GM12878 (cell line): ENCODE data around the gene POU2F3. TPM values are rescaled to one million over a fixed set of nuclear protein-coding genes. Genes with fewer than 3 reads are reported as not detected.
A peak's percentile ranks its signal among the peaks of the same experiment; 100 is the strongest.

Experiments used
- ATAC-seq: fragments of 200-7000 bp; cut with Tn5 transposase; 3 replicates; pipeline ENCODE4 v1.9.1; 2020; ENCODE audit warnings: mild to moderate bottlenecking, moderate library complexity
- BruUV-seq: library from RNA; stranded (reverse); fragments of 400-500 nt; replicated peaks from 2 replicates; lab custom pipeline; 2021; lab: Mats Ljungman, UMichigan
- CTCF ChIA-PET: fragments of 300-600 bp; sonication (Branson Sonifier 250); formaldehyde crosslinking; extraction: SDS; loops from one replicate; lab custom pipeline; 2021; ENCODE audit warnings: inconsistent platforms; lab: Yijun Ruan, JAX
- POLR2A ChIA-PET: fragments of 350-600 bp; formaldehyde crosslinking; extraction: SDS; loops from one replicate; lab custom pipeline; 2021; ENCODE audit warnings: inconsistent platforms; lab: Charles Lee
- RAD21 ChIA-PET: fragments of 300-600 bp; sonication (Branson Sonifier 250); formaldehyde crosslinking; loops from one replicate; lab custom pipeline; 2023; ENCODE audit warnings: antibody characterized with exemption; ENCODE audit not compliant: unreplicated experiment; lab: Charles Lee
- SMC1A ChIA-PET: fragments of 300-600 bp; sonication (Branson Sonifier 250); formaldehyde crosslinking; loops from one replicate; lab custom pipeline; 2023; ENCODE audit not compliant: unreplicated experiment, uncharacterized antibody; lab: Charles Lee
- DNase-seq: peaks from one replicate; pipeline ENCODE4 v3.0.0-alpha.2; 2011; ENCODE audit warnings: low read depth, low spot score
- FAIRE-seq: peaks from 3 replicates; lab custom pipeline; 2011; peaks lifted over from hg19 to GRCh38; lab: Jason Lieb, UNC
- H2AFZ ChIP-seq: 2 replicates; pipeline ENCODE4 v1.6.0; 2011; ENCODE audit warnings: low read depth, low read length, control low read depth; ENCODE audit not compliant: control insufficient read depth
- H3K27ac ChIP-seq: 2 replicates; pipeline ENCODE4 v1.5.1; 2011; ENCODE audit warnings: control low read depth; ENCODE audit not compliant: control insufficient read depth, insufficient read depth
- H3K27me3 ChIP-seq, 2 experiments: replicated peaks in 1 of 2; 2 replicates each; pipeline versions ENCODE4 v1.6.0 to v1.6.1; 2011; ENCODE audit warnings: low read length in 1 of 2; ENCODE audit not compliant: control insufficient read depth in 2 of 2, insufficient read depth in 2 of 2
- H3K36me3 ChIP-seq, 2 experiments: 2 replicates each; pipeline ENCODE4 v1.5.1; 2011; ENCODE audit warnings: low read length in 1 of 2; ENCODE audit not compliant: control insufficient read depth in 2 of 2, insufficient read depth in 2 of 2
- H3K4me1 ChIP-seq: 2 replicates; pipeline ENCODE4 v1.6.1; 2011; ENCODE audit warnings: mild to moderate bottlenecking, low read length, moderate library complexity, mixed read lengths; ENCODE audit not compliant: control insufficient read depth, insufficient read depth
- H3K4me2 ChIP-seq: 2 replicates; pipeline ENCODE4 v1.6.0; 2011; ENCODE audit warnings: control low read depth; ENCODE audit not compliant: control insufficient read depth, insufficient read depth
- H3K4me3 ChIP-seq: fragments of 200-600 bp; sonication (generic); 2 replicates; pipeline ENCODE4 v1.5.1; 2016
- H3K79me2 ChIP-seq: 2 replicates; pipeline ENCODE4 v1.6.0; 2011; ENCODE audit warnings: low read length; ENCODE audit not compliant: control insufficient read depth, insufficient read depth
- H3K9ac ChIP-seq: 2 replicates; pipeline ENCODE4 v1.8.0; 2011; ENCODE audit warnings: low read length, control low read depth, mixed read lengths; ENCODE audit not compliant: control insufficient read depth, insufficient read depth
- H3K9me3 ChIP-seq: replicated peaks from 3 replicates; pipeline ENCODE4 v1.5.1; 2011; ENCODE audit warnings: mild to moderate bottlenecking, low read length; ENCODE audit not compliant: control insufficient read depth, insufficient read depth
- H4K20me1 ChIP-seq: 2 replicates; pipeline ENCODE4 v1.6.0; 2011; ENCODE audit not compliant: control insufficient read depth, insufficient read depth
- ATF7 ChIP-seq: fragments of 450-650 bp; IDR thresholded peaks from 2 replicates; pipeline ENCODE4 v1.6.1; 2016; ENCODE audit warnings: low read depth, mild to moderate bottlenecking
- BACH1 ChIP-seq: fragments of 450-650 bp; IDR thresholded peaks from 2 replicates; pipeline ENCODE4 v1.6.1; 2017; ENCODE audit warnings: mild to moderate bottlenecking, borderline replicate concordance
- BCL11A ChIP-seq: IDR thresholded peaks from 2 replicates; pipeline ENCODE4 v1.6.1; 2011; ENCODE audit warnings: low read depth, low read length
- BHLHE40 ChIP-seq, 2 experiments: fragments of 450-650 bp in 1 of 2; IDR thresholded peaks; 2 replicates each; pipeline ENCODE4 v1.6.1; 2011 to 2017; ENCODE audit warnings: low read depth in 2 of 2, borderline replicate concordance in 1 of 2, improper control_type of control experiment in 1 of 2, low read length in 1 of 2, mild to moderate bottlenecking in 1 of 2
- CEBPB ChIP-seq, 2 experiments: fragments of 150-350 bp in 1 of 2; IDR thresholded peaks; 2 replicates each; pipeline ENCODE4 v1.6.1; 2012 to 2014; ENCODE audit warnings: low read depth in 2 of 2, low read length in 2 of 2, borderline replicate concordance in 1 of 2, inconsistent platforms in 1 of 2
- CREB1 ChIP-seq: IDR thresholded peaks from 2 replicates; pipeline ENCODE4 v1.6.1; 2012; ENCODE audit warnings: low read depth, mild to moderate bottlenecking, inconsistent platforms
- DPF2 ChIP-seq: fragments of 450-650 bp; IDR thresholded peaks from 2 replicates; pipeline ENCODE4 v1.6.1; 2017; ENCODE audit warnings: mild to moderate bottlenecking
- EGR1 ChIP-seq, 2 experiments: IDR thresholded peaks; 1 replicate in 1 of 2; 2 replicates in 1 of 2; pipeline ENCODE4 v1.6.1; 2011 to 2012; ENCODE audit warnings: low read depth in 2 of 2, low read length in 2 of 2, borderline replicate concordance in 1 of 2, mild to moderate bottlenecking in 1 of 2, moderate library complexity in 1 of 2
- GATAD2B ChIP-seq: fragments of 450-650 bp; conservative IDR thresholded peaks from 2 replicates; pipeline ENCODE4 v1.6.1; 2017; ENCODE audit warnings: low read depth, mild to moderate bottlenecking, moderate library complexity
- IKZF1 ChIP-seq: fragments of 450-650 bp; conservative IDR thresholded peaks from 2 replicates; pipeline ENCODE4 v1.6.1; 2017; ENCODE audit warnings: antibody characterized with exemption, mild to moderate bottlenecking
- IRF4 ChIP-seq: IDR thresholded peaks from 2 replicates; pipeline ENCODE4 v1.6.1; 2011; ENCODE audit warnings: low read depth, low read length
- LARP7 ChIP-seq: fragments of 450-650 bp; IDR thresholded peaks from 2 replicates; pipeline ENCODE4 v1.6.1; 2017; ENCODE audit warnings: mild to moderate bottlenecking
- MAX ChIP-seq: IDR thresholded peaks from 2 replicates; pipeline ENCODE4 v1.6.1; 2012; ENCODE audit warnings: low read depth, low read length, improper control_type of control experiment
- NFXL1 ChIP-seq: fragments of 450-650 bp; IDR thresholded peaks from 2 replicates; pipeline ENCODE4 v1.6.1; 2017; ENCODE audit warnings: antibody characterized with exemption, mild to moderate bottlenecking, borderline replicate concordance
- NKRF ChIP-seq: fragments of 450-650 bp; conservative IDR thresholded peaks from 2 replicates; pipeline ENCODE4 v1.6.1; 2017; ENCODE audit warnings: mild to moderate bottlenecking, moderate library complexity
- RB1 ChIP-seq: fragments of 450-650 bp; formaldehyde crosslinking; IDR thresholded peaks from 2 replicates; pipeline ENCODE4 v1.6.1; 2017; ENCODE audit warnings: mild to moderate bottlenecking, borderline replicate concordance
- SMAD1 ChIP-seq: fragments of 450-650 bp; IDR thresholded peaks from 2 replicates; pipeline ENCODE4 v1.6.1; 2018; ENCODE audit warnings: mild to moderate bottlenecking, low read depth; ENCODE audit not compliant: partially characterized antibody
- SMARCA5 ChIP-seq: fragments of 450-650 bp; IDR thresholded peaks from 2 replicates; pipeline ENCODE4 v1.6.1; 2017; ENCODE audit warnings: mild to moderate bottlenecking
- TCF7 ChIP-seq: IDR thresholded peaks from 2 replicates; pipeline ENCODE4 v1.6.1; 2014; ENCODE audit warnings: antibody characterized with exemption, borderline replicate concordance
- ZNF207 ChIP-seq: fragments of 450-650 bp; IDR thresholded peaks from 2 replicates; pipeline ENCODE4 v1.6.1; 2014; ENCODE audit warnings: antibody characterized with exemption, mild to moderate bottlenecking, borderline replicate concordance
- ZNF217 ChIP-seq: fragments of 450-650 bp; IDR thresholded peaks from 2 replicates; pipeline ENCODE4 v1.6.1; 2017; ENCODE audit warnings: antibody characterized with exemption, mild to moderate bottlenecking
- ZNF384 ChIP-seq: IDR thresholded peaks from 2 replicates; pipeline ENCODE4 v1.6.1; 2012; ENCODE audit warnings: low read depth, mild to moderate bottlenecking, low read length, improper control_type of control experiment, borderline replicate concordance
- WGBS: methylation state at CpG from one replicate; pipeline ENCODE4 v1.1.6; 2016; ENCODE audit warnings: low lambda C conversion rate; ENCODE audit not compliant: insufficient replicate concordance, insufficient coverage; ENCODE audit errors: missing lambda C conversion rate; 5-methylcytosine and 5-hydroxymethylcytosine counted together
- in situ Hi-C: fragments of 300-500 bp; cut with MboI; formaldehyde crosslinking; loops from 9 replicates; pipeline ENCODE4 v1.14.3; 2018; ENCODE audit warnings: mixed read lengths
- intact Hi-C: fragments of 100-400 bp; cut with micrococcal nuclease; formaldehyde crosslinking; loops from one replicate; pipeline ENCODE4 v1.14.2; 2022; ENCODE audit not compliant: unreplicated experiment
- polyA plus RNA-seq, 11 experiments: library from polyadenylated mRNA; depleted of rRNA in 4 of 11; unstranded in 6 of 11; stranded (reverse) in 5 of 11; fragments of >200 nt; fragmentation: Nextera tagmentation in 4 of 11; fragmentation: Illumina TruSeq in 1 of 11; extraction: Ambion mirVana in 4 of 11; extraction: Trizol in 1 of 11; gene quantifications; 1 replicate in 1 of 11; 2 replicates in 10 of 11; pipeline versions ENCODE4 v1.2.1 to v1.2.3, GENCODE V29; 2011 to 2016; ENCODE audit warnings: inconsistent platforms in 2 of 11, missing spikeins in 2 of 11, low read depth in 1 of 11
- total RNA-seq, 4 experiments: library from RNA; depleted of rRNA in 3 of 4; stranded (reverse); fragments of >200 nt in 3 of 4; fragmentation: Illumina TruSeq in 1 of 4; extraction: Trizol in 1 of 4; gene quantifications; 2 replicates each; pipeline versions ENCODE4 v1.2.1 to v1.2.3, GENCODE V29; 2013 to 2021

POU2F3 gene
- total and polyA plus RNA-seq, 10 of the 15 experiments (the other 5 are each of a cell fraction or from before 2014, with no cell fraction given): 0.09 to 4.4 (median 0.33) TPM

GRCh38 chr11:120210626-120211521 is 29.1 kb upstream of the POU2F3 start, which contains the start of gene OAF:
OAF (plus strand) TSS chr11:120211032; CDS start chr11:120211280, 248 bp downstream.
- peaks cover 11% of the 10 kb centered on the region for H3K4me1 ChIP-seq
- ChIA-PET POLR2A (no interaction called here), RAD21 (no interaction called here), CTCF (interaction anchor here (1.1 kb wide), 1 partner anchor 92 kb away, joined by 4 read pairs; no protein-coding TSS in a partner anchor), SMC1A (no interaction called here)
- peak within 1 kb of the TSS; percentile 62 for H2AFZ ChIP-seq
- in situ Hi-C loops: no loop called here
- H3K27ac ChIP-seq: no peak within 1 kb of the TSS; the same call in 1 of the 2 replicates
- no peaks in the 10 kb centered on the region for H4K20me1 ChIP-seq
- FAIRE-seq (no peak), ATAC-seq (peak; percentile 92), DNase-seq (no peak)
- H3K79me2 ChIP-seq: no peaks in the 10 kb centered on the region
- peak within 1 kb of the TSS; percentile 74 for H3K4me3 ChIP-seq
- peaks cover 0 to 1% of the 10 kb centered on the region in 2 experiments; a peak in 2 of 4 replicates for H3K27me3 ChIP-seq
- no peaks in the 10 kb centered on the region for H3K36me3 ChIP-seq
- no peaks in the 10 kb centered on the region for H3K9me3 ChIP-seq
- peak within 1 kb of the TSS; percentile 90 for H3K4me2 ChIP-seq
- H3K9ac ChIP-seq: peak within 1 kb of the TSS; percentile 52
- BruUV-seq: no TSS peak
- intact Hi-C loops: loop anchor here (5.0 kb wide), 1 partner anchor 34 kb away; no protein-coding TSS in a partner anchor
- 2% methylated on average over 89 of the region's 108 CpGs for WGBS
- 0 out of 2 replicates have a peak, but pooled peaks have one; percentile 45 for TF ChIP-seq MAX
- peak; percentile 90 for TF ChIP-seq GATAD2B
- TF ChIP-seq BACH1: peak; percentile 67; the same call in 1 of the 2 replicates
- TF ChIP-seq CEBPB (IDR thresholded peaks at IDR 0.05; ENCODE audit: borderline replicate concordance in 1 of 2, low read depth in 2 of 2, low read length in 2 of 2): no peak
- peak; percentile 74; the same call in 1 of the 2 replicates for TF ChIP-seq NFXL1
- peak; percentile 75 for TF ChIP-seq NKRF
- peak; percentile 21 for TF ChIP-seq ZNF384
- 0 out of 2 replicates have a peak, but pooled peaks have one; percentile 49 for TF ChIP-seq RB1
- TF ChIP-seq EGR1 (IDR thresholded peaks at IDR 0.05; ENCODE audit: borderline replicate concordance in 1 of 2, low read depth in 2 of 2, low read length in 2 of 2): 0 out of 3 replicates have a peak, but pooled peaks of 1 of the 2 experiments have one; percentile 34
- peak; percentile 7 to 56; a peak in 1 of 4 replicates for TF ChIP-seq BHLHE40 (IDR thresholded peaks at IDR 0.05; ENCODE audit: borderline replicate concordance in 1 of 2, low read depth in 2 of 2, low read length in 1 of 2)
- TF ChIP-seq SMARCA5: peak; percentile 74; the same call in 1 of the 2 replicates
- TF ChIP-seq ZNF207: no peak
- TF ChIP-seq LARP7: peak; percentile 83; the same call in 1 of the 2 replicates
- TF ChIP-seq IKZF1: peak; percentile 88
- TF ChIP-seq DPF2: peak; percentile 64
- 0 out of 2 replicates have a peak, but pooled peaks have one; percentile 21 for TF ChIP-seq CREB1
- TF ChIP-seq SMAD1: no peak
- TF ChIP-seq ZNF217: 0 out of 2 replicates have a peak, but pooled peaks have one; percentile 36
- TF ChIP-seq IRF4: no peak
- TF ChIP-seq ATF7: no peak
- no peak for TF ChIP-seq BCL11A
- TF ChIP-seq TCF7: no peak
